ENCODE data around the gene RBM23. TPM values are rescaled to one million over a fixed set of nuclear protein-coding genes. Genes with fewer than 3 reads are reported as not detected.

RBM23 gene
- total and polyA plus RNA-seq, 10 of the 15 experiments (the other 5 are each of a cell fraction or from before 2014, with no cell fraction given): 54.0 to 72.6 (median 61.3) TPM

GRCh38 chr14:22871224-22872032 is 47.5 kb downstream of the RBM23 start, which contains the start of gene LRP10:
TSS of gene LRP10 (plus strand) at chr14:22871740. CDS start at chr14:22872304, 564 bp downstream.
- H3K4me2 ChIP-seq (ENCODE audit: control insufficient read depth, insufficient read depth): peak within 1 kb of the TSS; percentile 93
- DNase-seq (ENCODE audit: low read depth, low spot score) (peak; percentile 78), ATAC-seq (peak; percentile 92), FAIRE-seq (peak; percentile 86)
- under 1% methylated on average over 44 of the region's 50 CpGs for WGBS (ENCODE audit: insufficient coverage, insufficient replicate concordance, low lambda C conversion rate, missing lambda C conversion rate)
- H3K4me1 ChIP-seq (ENCODE audit: control insufficient read depth, insufficient read depth, low read length): peaks cover 8% of the 10 kb centered on the region
- H3K27me3 ChIP-seq (replicated peaks in 1 of 2; ENCODE audit: control insufficient read depth in 2 of 2, insufficient read depth in 2 of 2, low read length in 1 of 2): no peaks in the 10 kb centered on the region
- ChIA-PET POLR2A (interaction anchor here (0.5 to 3.9 kb wide), 21 partner anchors 9 to 312 kb away, joined by 3 to 45 read pairs (median 3); partner anchors contain the start of genes DAD1, PRMT5, RBM23 and REM2), RAD21 (ENCODE audit: unreplicated experiment) (interaction anchor here (0.5 to 6.4 kb wide), 22 partner anchors 10 to 315 kb away, joined by 3 to 56 read pairs (median 4); partner anchors contain the start of genes ABHD4, OXA1L and RBM23), SMC1A (ENCODE audit: uncharacterized antibody, unreplicated experiment) (interaction anchor here (0.9 to 4.9 kb wide), 20 partner anchors 10 to 301 kb away, joined by 3 to 110 read pairs (median 5); partner anchors contain the start of genes DAD1, HAUS4, PRMT5 and RBM23), CTCF (interaction anchor here (0.8 to 6.9 kb wide), 20 partner anchors 11 to 434 kb away, joined by 3 to 174 read pairs (median 7); partner anchors contain the start of genes MRPL52, OXA1L, PRMT5 and RBM23)
- TSS peak; percentile 92 for BruUV-seq (replicated peaks)
- intact Hi-C loops (cut with micrococcal nuclease; ENCODE audit: unreplicated experiment) (loop anchor here (1.0 to 5.0 kb wide), 3 partner anchors 16 to 46 kb away; partner anchors contain the start of gene RBM23), in situ Hi-C loops (cut with MboI) (no loop called here)
- H4K20me1 ChIP-seq (ENCODE audit: control insufficient read depth, insufficient read depth): no peaks in the 10 kb centered on the region
- peak within 1 kb of the TSS; percentile 71 for H2AFZ ChIP-seq (ENCODE audit: control insufficient read depth, low read depth, low read length)
- H3K9ac ChIP-seq (ENCODE audit: control insufficient read depth, insufficient read depth, low read length): peak within 1 kb of the TSS; percentile 90
- H3K4me3 ChIP-seq: peak within 1 kb of the TSS; percentile 74
- no peaks in the 10 kb centered on the region for H3K9me3 ChIP-seq (replicated peaks; ENCODE audit: control insufficient read depth, insufficient read depth, low read length)
- H3K27ac ChIP-seq (ENCODE audit: control insufficient read depth, insufficient read depth): peak within 1 kb of the TSS; percentile 93
- H3K36me3 ChIP-seq (ENCODE audit: control insufficient read depth in 2 of 2, insufficient read depth in 2 of 2, low read length in 1 of 2): peaks cover 14 to 20% of the 10 kb centered on the region in 2 experiments
- peaks cover 18% of the 10 kb centered on the region for H3K79me2 ChIP-seq (ENCODE audit: control insufficient read depth, insufficient read depth, low read length)
- TF ChIP-seq SPI1 (IDR thresholded peaks at IDR 0.05; ENCODE audit: borderline replicate concordance, insufficient read depth, low read depth, low read length): peak; percentile 90
- no peak; the same call in 1 of the 2 replicates for TF ChIP-seq PML (IDR thresholded peaks at IDR 0.05; ENCODE audit: low read length)
- peak; percentile 83 for TF ChIP-seq IKZF1 (conservative IDR thresholded peaks at IDR 0.05)
- no peak for TF ChIP-seq ZNF592 (IDR thresholded peaks at IDR 0.05)
- no peak for TF ChIP-seq ELK1 (IDR thresholded peaks at IDR 0.05; ENCODE audit: low read depth, low read length)
- peak; percentile 43 to 46; a peak in 3 of 4 replicates for TF ChIP-seq IKZF2 (IDR thresholded peaks at IDR 0.05)
- TF ChIP-seq EZH2 (IDR thresholded peaks at IDR 0.05; ENCODE audit: borderline replicate concordance, control insufficient read depth, low read depth, low read length): no peak
- peak; percentile 98 for TF ChIP-seq PKNOX1 (IDR thresholded peaks at IDR 0.05)
- no peak for TF ChIP-seq SUPT20H (IDR thresholded peaks at IDR 0.05; ENCODE audit: borderline replicate concordance, control insufficient read depth, low read depth, low read length)
- TF ChIP-seq SIN3A (IDR thresholded peaks at IDR 0.05; ENCODE audit: low read depth, low read length): peak; percentile 14; the same call in 1 of the 2 replicates
- no peak for TF ChIP-seq MYB (IDR thresholded peaks at IDR 0.05; ENCODE audit: borderline replicate concordance, low read depth, low read length)
- TF ChIP-seq RBBP5 (conservative IDR thresholded peaks at IDR 0.05): no peak
- TF ChIP-seq HDGF (IDR thresholded peaks at IDR 0.05): no peak
- TF ChIP-seq ZNF622 (IDR thresholded peaks at IDR 0.05): no peak

All from GM12878 (cell line).